Measurements from ENCODE around the gene SCYL3. TPM values are rescaled to one million over a fixed set of nuclear protein-coding genes. Genes with fewer than 3 reads are reported as not detected.

Gene SCYL3
- total RNA-seq, 4 donors from 2014 or later = 7.0 to 17.2 (median 10.9) TPM

- DNase-seq (ENCODE audit: low spot score) (no peak), ATAC-seq (ENCODE audit: low FRiP score) (no peak)
- TF ChIP-seq CTCF (IDR thresholded peaks at IDR 0.05) = no peak
Measured at GRCh38 chr1:169838942-169839341, 54.8 kb downstream of the SCYL3 start.

- ATAC-seq (ENCODE audit: low FRiP score) (no peak), DNase-seq (ENCODE audit: low spot score) (no peak)
- no peak for TF ChIP-seq CTCF (IDR thresholded peaks at IDR 0.05)
Measured at GRCh38 chr1:169836198-169836597, 57.5 kb downstream of the SCYL3 start.

- ATAC-seq (ENCODE audit: low FRiP score) (no peak), DNase-seq (ENCODE audit: low spot score) (no peak)
- TF ChIP-seq CTCF (IDR thresholded peaks at IDR 0.05) = no peak
Measured at GRCh38 chr1:169835647-169836046, 58.0 kb downstream of the SCYL3 start.

- DNase-seq (ENCODE audit: low spot score) (no peak), ATAC-seq (ENCODE audit: low FRiP score) (no peak)
- TF ChIP-seq CTCF (IDR thresholded peaks at IDR 0.05) = no peak
Measured at GRCh38 chr1:169834869-169835268, 58.8 kb downstream of the SCYL3 start.

DNA sequence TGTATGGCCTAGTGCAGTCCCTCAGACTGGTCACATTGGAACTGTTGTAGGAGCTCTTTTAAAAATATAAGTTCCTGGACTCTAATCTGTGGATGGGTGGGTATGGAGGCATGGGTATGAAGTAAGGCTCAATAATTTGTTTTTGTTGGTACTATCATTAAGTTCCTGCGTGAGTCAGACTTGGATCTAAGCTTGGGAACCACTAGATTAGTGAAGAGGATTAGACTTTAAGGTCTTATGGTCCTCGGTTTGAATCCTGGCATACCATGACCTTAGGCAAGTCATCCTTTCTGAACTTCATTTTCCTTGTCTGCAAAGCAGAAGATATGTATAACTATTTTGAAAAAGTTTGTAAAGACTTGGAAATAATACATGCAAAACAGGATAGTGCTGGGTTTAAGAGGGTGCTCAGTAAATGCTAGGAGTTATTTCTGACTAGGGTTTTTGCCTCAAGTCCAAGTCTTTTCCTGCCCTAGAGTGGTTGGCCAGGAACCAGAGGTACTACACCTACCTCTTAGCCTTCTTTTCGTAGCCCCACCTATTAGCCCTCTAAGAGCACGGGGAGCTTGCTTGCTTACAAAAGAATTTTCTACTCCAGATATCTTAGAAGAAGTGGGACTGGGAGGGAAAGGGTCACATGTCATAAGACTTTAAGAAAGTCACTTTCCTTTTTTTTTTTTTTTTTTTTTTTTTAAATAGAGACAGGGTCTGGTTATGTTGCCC is 60.4 kb downstream of the SCYL3 start:
- DNase-seq (ENCODE audit: low spot score) (no peak), ATAC-seq (ENCODE audit: low FRiP score) (no peak)
- TF ChIP-seq CTCF (IDR thresholded peaks at IDR 0.05) = no peak

DNA sequence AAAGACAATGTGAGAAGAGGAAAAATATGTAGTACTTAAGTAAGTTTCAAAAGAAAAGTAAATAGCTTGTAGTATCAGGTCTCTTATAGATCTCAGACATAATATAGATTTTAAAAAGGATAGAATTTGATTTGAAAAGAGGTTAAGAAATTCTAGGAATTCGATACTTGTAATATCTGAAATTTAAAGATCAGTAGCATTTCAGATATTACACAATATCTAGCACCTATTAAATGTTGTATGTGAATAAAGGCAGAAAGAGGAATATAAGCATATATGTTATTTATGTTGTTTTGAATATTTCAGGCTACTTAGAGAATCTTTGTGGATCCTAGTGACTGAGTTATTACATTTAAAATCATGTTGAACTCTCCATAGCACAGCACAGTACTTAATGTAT is 64.0 kb downstream of the SCYL3 start:
- ATAC-seq (ENCODE audit: low FRiP score) (no peak), DNase-seq (ENCODE audit: low spot score) (no peak)
- no peak for TF ChIP-seq CTCF (IDR thresholded peaks at IDR 0.05)

- no peak for ATAC-seq (ENCODE audit: low FRiP score)
- DNase-seq (ENCODE audit: low spot score) = no peak
- TF ChIP-seq CTCF (IDR thresholded peaks at IDR 0.05) = no peak
Measured at GRCh38 chr1:169824153-169824552, 69.5 kb downstream of the SCYL3 start.
